K562 (cell line): ENCODE measurements around the gene POLR3GL. TPM values are rescaled to one million over a fixed set of nuclear protein-coding genes. Genes with fewer than 3 reads are reported as not detected.

Source experiments
- ATAC-seq: fragments of 200-7000 bp; cut with Tn5 transposase; 3 replicates; pipeline ENCODE4 v1.9.1; 2020; ENCODE audit warnings: moderate library complexity
- BruUV-seq: library from RNA; stranded (reverse); fragments of 400-500 nt; replicated peaks from 2 replicates; lab custom pipeline; 2021; lab: Mats Ljungman, UMichigan
- CTCF ChIA-PET: fragments of 300-600 bp; formaldehyde crosslinking; extraction: SDS; loops from one replicate; lab custom pipeline; 2021; ENCODE audit warnings: low intra/inter-chr PET ratio; lab: Yijun Ruan, JAX
- POLR2A ChIA-PET: fragments of 300-600, 350-650 bp; sonication (Branson Sonifier 250); formaldehyde crosslinking; extraction: SDS; loops from one replicate; lab custom pipeline; 2021; ENCODE audit warnings: antibody characterized with exemption, inconsistent platforms; lab: Yijun Ruan, JAX
- DNase-seq, 4 experiments: peaks; one replicate each; pipeline versions ENCODE4 v3.0.0 to v3.0.0-alpha.2; 2011 to 2018; ENCODE audit warnings: low spot score in 3 of 4, mixed read lengths in 3 of 4; ENCODE audit errors: extremely low read depth in 1 of 4
- FAIRE-seq: peaks from 2 replicates; lab custom pipeline; 2011; peaks lifted over from hg19 to GRCh38; lab: Jason Lieb, UNC
- H2AFZ ChIP-seq: 2 replicates; pipeline ENCODE4 v1.6.0; 2011; ENCODE audit warnings: low read depth, low read length, control low read depth, inconsistent platforms
- H3K27ac ChIP-seq: fragments of 200-600 bp; 3 replicates; pipeline ENCODE4 v1.8.0; 2011; ENCODE audit warnings: low read depth, mild to moderate bottlenecking, control low read depth, inconsistent platforms, low read length, moderate library complexity, mixed read lengths; ENCODE audit errors: extremely low read depth
- H3K27me3 ChIP-seq, 2 experiments: fragments of 300-600 bp in 1 of 2; 2 replicates in 1 of 2; 3 replicates in 1 of 2; pipeline versions ENCODE4 v1.6.0 to v1.8.0; 2011; ENCODE audit warnings: inconsistent platforms in 2 of 2, low read length in 2 of 2, mild to moderate bottlenecking in 1 of 2, mixed read lengths in 1 of 2, moderate library complexity in 1 of 2; ENCODE audit not compliant: control insufficient read depth in 2 of 2, insufficient read depth in 2 of 2
- H3K36me3 ChIP-seq: fragments of 300-600 bp; 3 replicates; pipeline ENCODE4 v1.8.0; 2011; ENCODE audit warnings: mild to moderate bottlenecking, low read length, inconsistent platforms; ENCODE audit not compliant: control insufficient read depth, insufficient read depth
- H3K4me1 ChIP-seq, 2 experiments: fragments of 200-600 bp in 1 of 2; replicated peaks in 1 of 2; 2 replicates in 1 of 2; 3 replicates in 1 of 2; pipeline versions ENCODE4 v1.5.1 to v1.8.0; 2011; ENCODE audit warnings: inconsistent platforms in 2 of 2, low read length in 2 of 2, mild to moderate bottlenecking in 1 of 2, mixed read lengths in 1 of 2, moderate library complexity in 1 of 2; ENCODE audit not compliant: control insufficient read depth in 2 of 2, insufficient read depth in 2 of 2
- H3K4me2 ChIP-seq: 2 replicates; pipeline ENCODE4 v1.6.1; 2011; ENCODE audit warnings: low read length, control low read depth, inconsistent platforms, mixed read lengths; ENCODE audit not compliant: insufficient read depth
- H3K4me3 ChIP-seq: fragments of 200-600 bp; sonication (generic), shearing (Covaris generic); 2 replicates; pipeline ENCODE4 v1.5.1; 2016; ENCODE audit warnings: control low read depth, inconsistent platforms
- H3K79me2 ChIP-seq: fragments of 200-600 bp; 3 replicates; pipeline ENCODE4 v1.8.0; 2011; ENCODE audit warnings: low read length, inconsistent platforms; ENCODE audit not compliant: control insufficient read depth, insufficient read depth
- H3K9ac ChIP-seq, 2 experiments: 2 replicates each; pipeline versions ENCODE4 v1.6.0 to v1.6.1; 2011; ENCODE audit warnings: low read depth in 2 of 2, low read length in 2 of 2, control low read depth in 1 of 2, inconsistent platforms in 1 of 2, mild to moderate bottlenecking in 1 of 2, mixed read lengths in 1 of 2; ENCODE audit not compliant: insufficient read depth in 1 of 2
- H3K9me1 ChIP-seq: one replicate; pipeline ENCODE4 v1.6.0; 2011; ENCODE audit warnings: inconsistent platforms, mild to moderate bottlenecking, low read length, moderate library complexity; ENCODE audit not compliant: control insufficient read depth, insufficient read depth
- H3K9me3 ChIP-seq: replicated peaks from 2 replicates; pipeline ENCODE4 v1.5.1; 2011; ENCODE audit warnings: low read depth, low read length, inconsistent platforms; ENCODE audit not compliant: control insufficient read depth, insufficient read depth
- H4K20me1 ChIP-seq: replicated peaks from 2 replicates; pipeline ENCODE4 v1.6.1; 2011; ENCODE audit warnings: low read length, inconsistent platforms, mixed read lengths; ENCODE audit not compliant: control insufficient read depth, insufficient read depth
- CBFA2T3 ChIP-seq: fragments of 450-650 bp; IDR thresholded peaks from 2 replicates; pipeline ENCODE4 v1.6.1; 2017
- SP2 ChIP-seq: IDR thresholded peaks from 2 replicates; pipeline ENCODE4 v1.6.1; 2011; ENCODE audit warnings: mild to moderate bottlenecking, low read depth, low read length, moderate library complexity; ENCODE audit not compliant: poor library complexity, severe bottlenecking; ENCODE audit errors: extremely low read depth
- TFAM ChIP-seq: fragments of 250-450 bp; sonication (Bioruptor Pico); conservative IDR thresholded peaks from 2 replicates; pipeline ENCODE4 v1.5.0; 2021; ENCODE audit warnings: mild to moderate bottlenecking, moderate library complexity
- ZC3H8 ChIP-seq: fragments of 450-650 bp; IDR thresholded peaks from 2 replicates; pipeline ENCODE4 v1.6.1; 2017
- ZFPM2 ChIP-seq: fragments of 250-450 bp; sonication (Bioruptor Pico); IDR thresholded peaks from 2 replicates; pipeline ENCODE4 v1.5.1; 2022; ENCODE audit warnings: mild to moderate bottlenecking
- WGBS: fragments of 100-300 bp; shearing (Covaris generic); methylation state at CpG from one replicate; pipeline ENCODE4 v1.1.6; 2016; ENCODE audit warnings: low coverage, mixed read lengths; ENCODE audit not compliant: insufficient coverage; ENCODE audit errors: missing lambda C conversion rate; 5-methylcytosine and 5-hydroxymethylcytosine counted together
- in situ Hi-C: fragments of 300-500 bp; cut with MboI; formaldehyde crosslinking; loops from 4 replicates; pipeline ENCODE4 v1.15.0; 2018; ENCODE audit warnings: inconsistent platforms, mixed read lengths
- intact Hi-C: fragments of 100-400 bp; cut with micrococcal nuclease; formaldehyde crosslinking; loops from 2 replicates; pipeline ENCODE4 v1.14.2; 2022
- polyA plus RNA-seq, 8 experiments: library from polyadenylated mRNA; depleted of rRNA in 4 of 8; stranded (reverse) in 5 of 8; unstranded in 3 of 8; fragments of >200 nt; fragmentation: Nextera tagmentation in 2 of 8; fragmentation: Illumina TruSeq in 1 of 8; extraction: Ambion mirVana in 2 of 8; extraction: Trizol in 1 of 8; gene quantifications; 2 replicates each; pipeline versions ENCODE4 v1.2.1 to v1.2.3, GENCODE V29; 2011 to 2014; ENCODE audit warnings: inconsistent platforms in 1 of 8, missing spikeins in 1 of 8
- total RNA-seq, 7 experiments: library from RNA; depleted of rRNA in 6 of 7; stranded (reverse); fragments of >200 nt in 6 of 7; fragmentation: Illumina TruSeq in 2 of 7; extraction: Trizol in 2 of 7; gene quantifications; 2 replicates each; pipeline versions ENCODE4 v1.2.1 to v1.2.3, GENCODE V29; 2011 to 2021; ENCODE audit warnings: low replicate concordance in 1 of 7
- TF ChIP-seq, protein P1 (sequence below), 2 experiments: IDR thresholded peaks; 2 replicates each; pipeline ENCODE4 v1.6.1; 2011; ENCODE audit warnings: borderline replicate concordance in 1 of 2, control low read depth in 1 of 2, low read depth in 1 of 2, low read length in 1 of 2, mild to moderate bottlenecking in 1 of 2, mixed read lengths in 1 of 2, moderate library complexity in 1 of 2; ENCODE audit not compliant: insufficient read depth in 1 of 2, insufficient read length in 1 of 2, poor library complexity in 1 of 2, severe bottlenecking in 1 of 2; ENCODE audit errors: extremely low read depth in 1 of 2
- TF ChIP-seq, protein P2 (sequence below): sonication (generic); formaldehyde crosslinking; IDR thresholded peaks from 2 replicates; pipeline ENCODE4 v1.8.0; 2022; ENCODE audit warnings: missing genetic modification reagents, mild to moderate bottlenecking, moderate library complexity, borderline replicate concordance

POLR3GL gene
- total and polyA plus RNA-seq, 9 of the 15 experiments (the other 6 are each of a cell fraction or from before 2014, with no cell fraction given), result 14.6 to 48.4 (median 38.2) TPM

DNA sequence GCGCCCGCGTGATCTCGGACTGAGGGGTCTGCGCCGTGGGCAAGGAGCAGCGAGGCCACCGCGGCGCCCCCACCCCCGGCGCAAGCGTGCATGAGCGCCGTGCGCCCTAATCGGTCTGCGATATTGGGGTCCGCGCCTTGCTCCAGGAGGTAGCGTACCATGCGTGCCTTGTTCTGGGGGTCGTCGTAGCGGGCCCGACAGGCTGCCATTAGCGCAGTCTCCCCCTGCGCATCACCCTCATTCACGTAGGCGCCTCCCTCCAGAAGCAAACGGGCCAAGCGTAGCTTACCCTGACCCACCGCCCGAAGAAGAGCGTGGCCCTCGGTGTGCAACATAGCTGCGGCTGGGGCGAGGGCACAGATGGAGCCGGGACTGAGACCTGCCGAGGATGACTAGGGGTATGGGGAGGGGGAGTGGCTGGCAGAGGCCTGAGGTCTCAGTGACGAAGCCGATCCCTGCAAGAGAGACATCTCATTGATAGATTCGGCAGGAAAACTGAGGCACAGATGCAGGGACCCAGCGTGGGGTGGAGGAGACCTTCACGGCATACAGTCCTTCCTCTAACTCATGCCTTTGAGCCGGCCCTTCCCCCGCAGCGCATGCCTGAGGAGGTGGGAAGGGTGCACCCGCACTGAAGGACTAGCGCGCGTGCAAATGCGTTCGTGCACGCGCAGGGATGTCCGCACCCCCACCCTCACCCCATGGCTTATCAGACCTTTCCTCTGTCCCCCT is 2.9 kb upstream of the POLR3GL start:
- ChIA-PET CTCF (no interaction called here), POLR2A (interaction anchor here (4.0 kb wide), 1 partner anchor 29 kb away, joined by 50 read pairs; no protein-coding TSS in a partner anchor)
- Histone ChIP-seq H2AFZ (peak overlapping the region; percentile 85), H3K4me2 (peak overlapping the region; percentile 86), H3K79me2 (peaks cover 32% of the 10 kb centered on the region), H3K4me3 (peak overlapping the region; percentile 46), H3K4me1 (peaks cover 32 to 39% of the 10 kb centered on the region in 2 experiments; a peak in 4 of 5 replicates), H3K9ac (peak overlapping the region; percentile 48 to 87; a peak in 3 of 4 replicates), H3K36me3 (no peaks in the 10 kb centered on the region), H4K20me1 (no peaks in the 10 kb centered on the region), H3K27ac (no peak overlapping the region), H3K9me1 (no peaks in the 10 kb centered on the region), H3K27me3 (no peaks in the 10 kb centered on the region; a peak in 1 of 5 replicates), H3K9me3 (no peaks in the 10 kb centered on the region; the same call in 1 of the 2 replicates)
- in situ Hi-C loops (no loop called here), intact Hi-C loops (no loop called here)
- 80% methylated on average over 40 of the region's 57 CpGs for WGBS
- DNase-seq, result peak in 2 of 4 experiments; percentile 37 to 42
- ATAC-seq, result no peak
- no TSS peak for BruUV-seq
- no peak for FAIRE-seq
- no peak for TF ChIP-seq ZC3H8
- TF ChIP-seq, protein P1, sequence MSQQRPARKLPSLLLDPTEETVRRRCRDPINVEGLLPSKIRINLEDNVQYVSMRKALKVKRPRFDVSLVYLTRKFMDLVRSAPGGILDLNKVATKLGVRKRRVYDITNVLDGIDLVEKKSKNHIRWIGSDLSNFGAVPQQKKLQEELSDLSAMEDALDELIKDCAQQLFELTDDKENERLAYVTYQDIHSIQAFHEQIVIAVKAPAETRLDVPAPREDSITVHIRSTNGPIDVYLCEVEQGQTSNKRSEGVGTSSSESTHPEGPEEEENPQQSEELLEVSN (IDR thresholded peaks at IDR 0.05; ENCODE audit: borderline replicate concordance in 1 of 2, extremely low read depth in 1 of 2, insufficient read depth in 1 of 2, insufficient read length in 1 of 2, low read depth in 1 of 2, low read length in 1 of 2, poor library complexity in 1 of 2, severe bottlenecking in 1 of 2), result peak; percentile 26 to 77
- TF ChIP-seq CBFA2T3, result no peak
- TF ChIP-seq ZFPM2 (CRISPR knock-in tag), result no peak
- TF ChIP-seq SP2, result no peak
- no peak for TF ChIP-seq TFAM (CRISPR knock-in tag)
- TF ChIP-seq, protein P2, sequence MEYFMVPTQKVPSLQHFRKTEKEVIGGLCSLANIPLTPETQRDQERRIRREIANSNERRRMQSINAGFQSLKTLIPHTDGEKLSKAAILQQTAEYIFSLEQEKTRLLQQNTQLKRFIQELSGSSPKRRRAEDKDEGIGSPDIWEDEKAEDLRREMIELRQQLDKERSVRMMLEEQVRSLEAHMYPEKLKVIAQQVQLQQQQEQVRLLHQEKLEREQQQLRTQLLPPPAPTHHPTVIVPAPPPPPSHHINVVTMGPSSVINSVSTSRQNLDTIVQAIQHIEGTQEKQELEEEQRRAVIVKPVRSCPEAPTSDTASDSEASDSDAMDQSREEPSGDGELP (CRISPR knock-in tag), result no peak
